Ascending aorta (tissue), 2 donors: ENCODE results near the gene GRIP2. TPM values are rescaled to one million over a fixed set of nuclear protein-coding genes. Genes with fewer than 3 reads are reported as not detected.

ENCODE experiments used
- DNase-seq, 2 donors: peaks; one replicate each; pipeline ENCODE4 v3.0.0-alpha.2; 2019; ENCODE audit warnings: low spot score in 2 of 2
- H3K27ac ChIP-seq, 2 donors: fragments of 200-600 bp; sonication (generic); one replicate each; pipeline ENCODE4 v1.5.1; 2016 to 2017; ENCODE audit warnings: mild to moderate bottlenecking in 1 of 2
- H3K27me3 ChIP-seq: fragments of 200-600 bp; sonication (generic); one replicate; pipeline ENCODE4 v1.5.1; 2017
- H3K36me3 ChIP-seq, 2 donors: fragments of 200-600 bp; sonication (generic); one replicate each; pipeline ENCODE4 v1.5.1; 2016
- H3K4me1 ChIP-seq, 2 donors: fragments of 200-600 bp; sonication (generic); one replicate each; pipeline ENCODE4 v1.5.1; 2016 to 2017; ENCODE audit warnings: mild to moderate bottlenecking in 1 of 2
- H3K4me3 ChIP-seq, 2 donors: fragments of 200-600 bp; sonication (generic); one replicate each; pipeline ENCODE4 v1.5.1; 2016 to 2017; ENCODE audit warnings: mild to moderate bottlenecking in 1 of 2
- H3K9me3 ChIP-seq, 2 donors: fragments of 200-600 bp; sonication (generic); one replicate each; pipeline ENCODE4 v1.5.1; 2016
- CTCF ChIP-seq, 3 experiments: fragments of 200-600 bp in 2 of 3; fragments of 450-650 bp in 1 of 3; sonication (generic) in 2 of 3; IDR thresholded peaks; one replicate each; pipeline ENCODE4 v1.5.1; 2016 to 2019; ENCODE audit warnings: antibody characterized with exemption in 3 of 3, mild to moderate bottlenecking in 1 of 3, moderate library complexity in 1 of 3
- intact Hi-C: fragments of 100-400 bp; cut with DNase I; formaldehyde crosslinking; loops from one replicate; pipeline ENCODE4 v1.15.1; 2023
- total RNA-seq: library from RNA; depleted of rRNA; stranded (reverse); fragments of >200 nt; gene quantifications from one replicate; pipeline ENCODE4 v1.1.0, GENCODE V29; 2016

The GRIP2 gene
- total RNA-seq, 1 donor from 2014 or later, result 0.21 TPM

GRCh38 chr3:14478956-14479550, 61.1 kb downstream of the GRIP2 start:
- no peak for TF ChIP-seq CTCF (IDR thresholded peaks at IDR 0.05)

DNA sequence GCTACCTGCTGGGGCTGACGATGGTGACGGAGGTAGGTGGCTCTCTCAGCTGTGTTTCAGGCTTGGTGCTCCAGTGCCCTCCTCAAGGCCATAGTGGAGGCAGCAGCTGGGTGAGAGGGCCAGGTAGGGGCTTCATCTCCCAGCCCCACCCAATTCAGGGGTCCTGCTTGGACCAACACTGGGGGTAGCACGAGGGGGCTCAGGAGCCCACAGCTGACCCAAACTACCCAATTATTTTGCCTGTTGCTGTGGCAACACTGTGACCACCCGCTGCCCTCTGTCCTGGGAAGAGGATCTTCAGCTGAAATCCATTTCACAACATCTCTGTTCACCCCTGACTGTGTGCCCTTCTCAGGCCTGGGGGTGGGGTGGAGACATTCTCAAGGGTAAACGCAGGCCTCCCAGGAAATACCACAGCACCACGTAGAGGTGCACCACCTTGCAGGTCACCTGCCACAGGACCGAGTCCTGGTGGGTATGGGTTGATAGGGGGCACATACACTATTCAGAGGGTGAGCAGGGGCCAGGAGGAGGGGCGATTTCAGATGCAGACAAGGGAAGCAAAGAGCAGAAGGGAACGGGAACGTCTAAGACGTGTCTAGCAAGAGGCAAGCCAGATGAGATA, 62.7 kb downstream of the GRIP2 start:
- Histone ChIP-seq H3K4me3 (no peak overlapping the region), H3K27me3 (no peaks in the 10 kb centered on the region), H3K4me1 (peaks cover 0 to under 1% of the 10 kb centered on the region in 2 donors), H3K27ac (no peak overlapping the region), H3K36me3 (peaks cover 12 to 44% of the 10 kb centered on the region in 2 donors), H3K9me3 (no peaks in the 10 kb centered on the region)
- TF ChIP-seq CTCF (IDR thresholded peaks at IDR 0.05), result no peak
- intact Hi-C loops, result no loop called here
- no peak for DNase-seq

More at GRCh38 chr3:14478956-14479550, 61.1 kb downstream of the GRIP2 start:
- Histone ChIP-seq H3K27me3 (no peaks in the 10 kb centered on the region), H3K36me3 (peaks cover 12 to 57% of the 10 kb centered on the region in 2 donors), H3K4me1 (peaks cover 0 to 2% of the 10 kb centered on the region in 2 donors), H3K4me3 (no peak overlapping the region), H3K27ac (no peak overlapping the region), H3K9me3 (no peaks in the 10 kb centered on the region)
- DNase-seq, result no peak
- intact Hi-C loops, result no loop called here

DNA sequence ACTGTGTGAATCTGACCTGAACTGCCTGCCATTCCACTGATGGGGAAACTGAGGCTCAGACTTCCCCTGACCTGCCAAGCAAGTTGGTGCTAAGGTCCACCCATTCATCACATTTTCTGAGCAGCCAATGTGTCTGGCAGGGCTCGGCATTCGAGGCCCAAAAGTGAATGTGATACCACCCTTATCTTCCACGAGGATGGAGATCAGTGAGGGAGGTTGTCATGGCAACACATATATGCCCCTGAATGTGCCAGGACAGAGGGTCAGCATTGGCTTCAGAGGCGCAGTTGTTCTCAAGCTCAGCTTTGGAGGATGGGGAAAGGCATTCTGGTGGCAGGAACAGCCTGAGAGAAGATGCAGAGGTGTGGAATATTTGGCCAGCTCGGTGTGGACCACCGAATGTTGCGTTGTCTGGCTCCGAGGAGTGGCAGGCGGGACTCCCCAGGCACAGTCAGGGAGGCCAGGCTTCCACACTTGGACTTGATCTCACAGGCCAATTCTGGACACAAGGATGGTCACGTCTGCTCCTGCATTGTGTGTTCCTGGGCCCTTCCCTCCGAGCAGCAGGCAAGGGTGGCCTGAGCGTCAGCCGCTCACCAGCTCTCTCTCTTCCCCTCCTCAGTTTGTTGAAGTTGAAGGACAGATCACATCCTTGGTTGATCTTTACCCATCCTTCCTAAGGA, 63.4 kb downstream of the GRIP2 start:
- Histone ChIP-seq H3K4me3 (no peak overlapping the region), H3K9me3 (no peaks in the 10 kb centered on the region), H3K27me3 (no peaks in the 10 kb centered on the region), H3K27ac (no peak overlapping the region), H3K4me1 (no peaks in the 10 kb centered on the region), H3K36me3 (peaks cover 12 to 48% of the 10 kb centered on the region in 2 donors)
- intact Hi-C loops, result no loop called here
- DNase-seq, result no peak
- TF ChIP-seq CTCF (IDR thresholded peaks at IDR 0.05), result no peak

DNA sequence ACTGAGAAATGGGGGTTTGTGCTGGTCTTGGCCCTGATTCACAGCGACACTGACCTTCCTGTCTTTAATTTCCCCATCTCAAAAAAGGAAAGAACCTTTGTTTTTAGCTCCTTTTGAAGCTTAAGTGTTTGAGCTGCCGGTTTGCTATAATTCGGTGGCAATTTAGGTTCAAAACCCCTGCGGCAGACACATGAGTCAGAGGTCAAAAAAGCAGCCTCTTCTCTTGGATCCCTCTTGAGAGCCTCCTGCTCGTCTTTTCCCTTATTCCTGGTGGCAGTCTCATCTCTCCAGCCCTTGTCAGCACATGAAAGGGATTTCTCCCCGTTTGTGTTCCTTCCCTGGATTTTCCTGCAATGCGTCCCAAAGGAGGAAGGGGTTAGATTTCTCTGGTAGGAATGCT, 64.5 kb downstream of the GRIP2 start:
- Histone ChIP-seq H3K4me1 (no peaks in the 10 kb centered on the region), H3K9me3 (no peaks in the 10 kb centered on the region), H3K27me3 (no peaks in the 10 kb centered on the region), H3K36me3 (peaks cover 12 to 42% of the 10 kb centered on the region in 2 donors), H3K27ac (no peak overlapping the region), H3K4me3 (no peak overlapping the region)
- TF ChIP-seq CTCF (IDR thresholded peaks at IDR 0.05), result no peak
- intact Hi-C loops, result no loop called here
- DNase-seq, result no peak

- no peak for TF ChIP-seq CTCF (IDR thresholded peaks at IDR 0.05)
- Histone ChIP-seq H3K4me3 (no peak overlapping the region), H3K27me3 (no peaks in the 10 kb centered on the region), H3K36me3 (peaks cover 7 to 42% of the 10 kb centered on the region in 2 donors), H3K4me1 (no peaks in the 10 kb centered on the region), H3K9me3 (no peaks in the 10 kb centered on the region), H3K27ac (no peak overlapping the region)
- DNase-seq, result no peak
- intact Hi-C loops, result no loop called here
Measured at GRCh38 chr3:14474363-14475081, 65.6 kb downstream of the GRIP2 start.
